K562 treated with DMSO at 1 percent for 4 hours (cell line): Measurements from ENCODE around the gene EGFLAM. TPM values are rescaled to one million over a fixed set of nuclear protein-coding genes. Genes with fewer than 3 reads are reported as not detected.

Source experiments
- total RNA-seq: library from RNA; unstranded; fragments of 300-600 nt; gene quantifications from 2 replicates; pipeline ENCODE4 v1.2.3, GENCODE V29; 2022; ENCODE audit not compliant: insufficient read depth

EGFLAM gene
- 2.0 TPM in 1 of 2 replicates, not detected in the other for total RNA-seq

DNA sequence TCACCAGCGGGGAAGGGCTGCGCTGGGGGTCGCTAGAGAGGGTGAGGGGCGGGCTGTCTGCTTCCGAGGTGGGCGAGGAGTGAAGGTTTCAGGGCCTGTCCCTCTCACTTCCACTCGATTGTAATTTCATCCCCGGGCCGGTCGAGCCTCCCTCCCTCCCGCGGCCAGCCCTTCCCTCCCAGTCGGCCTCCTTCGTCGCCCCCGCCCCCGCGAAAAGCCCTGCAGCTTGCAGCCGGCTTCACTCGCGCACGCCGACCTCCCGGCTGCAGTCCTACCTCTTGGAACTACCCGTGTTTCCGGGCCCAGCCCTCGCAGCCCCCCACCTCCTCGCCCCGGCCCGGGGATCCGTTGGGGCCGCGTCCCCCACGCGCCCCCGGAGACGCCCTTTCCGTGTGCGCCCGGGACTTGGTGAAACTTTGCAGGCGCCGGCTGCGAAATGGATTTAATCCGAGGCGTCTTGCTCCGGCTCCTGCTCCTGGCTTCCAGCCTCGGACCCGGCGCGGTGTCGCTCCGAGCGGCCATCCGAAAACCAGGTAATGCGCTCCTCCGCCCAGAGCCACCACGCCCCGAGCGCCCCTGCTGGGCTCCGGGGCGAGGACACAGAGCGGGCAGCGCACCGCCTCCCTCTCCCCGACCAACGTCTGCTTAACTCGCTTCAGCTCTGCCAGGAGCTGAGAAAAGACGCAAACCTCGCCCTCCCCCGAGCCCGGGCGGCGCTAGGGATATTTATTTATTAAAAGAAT, at the start of gene EGFLAM:
Gene EGFLAM (plus strand): TSS at position 241 of the 743 bp plus-strand sequence. CDS start 196 bp downstream, at position 437.

